Activated CD4-positive, alpha-beta memory T cell treated with anti-CD3 and anti-CD28 coated beads, Interleukin-2, amount 10 ng/mL, durations not matched to agents 7 days and 5 days (primary cell): ENCODE measurements around the gene IRF2. TPM values are rescaled to one million over a fixed set of nuclear protein-coding genes. Genes with fewer than 3 reads are reported as not detected.

Source experiments
- CTCF ChIA-PET: fragments of 350-600 bp; sonication (Branson Sonifier 250); formaldehyde crosslinking; loops from one replicate; lab custom pipeline; 2021; ENCODE audit warnings: antibody characterized with exemption, inconsistent platforms; lab: Charles Lee
- POLR2A ChIA-PET: fragments of 350-600 bp; sonication (Branson Sonifier 250); formaldehyde crosslinking; loops from one replicate; lab custom pipeline; 2021; ENCODE audit warnings: antibody characterized with exemption; lab: Charles Lee
- DNase-seq: peaks from one replicate; pipeline ENCODE4 v3.0.0-alpha.2; 2020
- H3K27ac Mint-ChIP-seq: one replicate; pipeline ENCODE4 v1.8.0; 2021; ENCODE audit warnings: mild to moderate bottlenecking, mixed read lengths
- H3K27me3 Mint-ChIP-seq: one replicate; pipeline ENCODE4 v1.8.0; 2021; ENCODE audit warnings: mixed read lengths
- H3K36me3 Mint-ChIP-seq: one replicate; pipeline ENCODE4 v1.8.0; 2021; ENCODE audit warnings: low read depth, mixed read lengths
- H3K4me1 Mint-ChIP-seq: one replicate; pipeline ENCODE4 v1.8.0; 2021; ENCODE audit warnings: mixed read lengths
- H3K4me3 Mint-ChIP-seq: one replicate; pipeline ENCODE4 v1.8.0; 2021; ENCODE audit warnings: mild to moderate bottlenecking, mixed read lengths
- H3K9me3 Mint-ChIP-seq: one replicate; pipeline ENCODE4 v1.8.0; 2021; ENCODE audit warnings: mixed read lengths
- total RNA-seq, 2 experiments: library from RNA; stranded (reverse); gene quantifications; one replicate each; pipeline ENCODE4 v1.2.3, GENCODE V29; 2021

The IRF2 gene
- total RNA-seq, 2 experiments from 2014 or later, result 77.2 to 78.5 TPM

DNA sequence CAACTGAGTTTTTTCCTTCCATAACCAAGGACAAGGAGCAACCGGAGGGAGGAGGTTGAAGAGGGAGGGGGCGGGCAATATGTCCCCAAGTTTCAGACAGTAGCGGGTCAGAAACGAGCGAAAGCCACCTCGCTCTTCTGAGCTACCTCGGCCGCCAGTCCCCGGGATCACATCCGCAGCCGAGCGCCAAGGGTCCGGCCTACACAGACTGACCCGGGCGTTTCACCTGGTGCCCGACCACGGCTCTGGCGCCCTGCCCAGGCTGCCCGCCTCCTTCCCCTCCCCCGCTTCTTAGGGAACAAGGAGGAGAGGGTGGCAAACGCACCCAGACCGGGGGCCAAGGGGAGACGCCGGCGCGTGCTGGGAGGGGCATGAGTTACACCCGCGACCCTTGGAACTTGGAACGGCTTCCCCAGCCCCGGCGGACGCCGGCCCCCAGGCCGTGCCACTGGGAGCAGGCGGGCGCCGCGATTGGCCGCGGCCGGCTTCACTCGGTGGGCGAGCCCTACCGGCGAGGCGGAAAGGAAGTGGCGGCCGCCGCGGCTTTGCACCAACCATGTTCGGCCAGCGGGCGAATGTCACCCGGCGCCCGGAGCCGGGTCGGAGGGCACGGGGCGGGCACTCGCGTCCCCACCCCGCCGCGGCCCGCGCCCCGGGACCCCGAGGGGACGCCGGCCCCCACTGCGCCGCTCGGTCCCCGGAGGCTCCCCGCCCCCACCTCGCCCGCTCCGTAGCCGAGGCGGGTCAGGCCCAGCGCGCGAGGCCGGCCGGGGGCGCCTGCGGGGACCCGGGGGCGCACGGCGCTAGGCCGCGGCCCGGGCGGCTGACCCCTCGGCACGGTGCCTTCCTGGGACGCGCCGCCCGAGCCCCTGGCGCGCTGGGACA is 1.5 kb downstream of the IRF2 start:
- Mint-ChIP-seq H3K4me1 (peaks cover 54% of the 10 kb centered on the region), H3K4me3 (peak overlapping the region; percentile 86), H3K27ac (peak overlapping the region; percentile 89), H3K36me3 (peaks cover 58% of the 10 kb centered on the region), H3K27me3 (no peaks in the 10 kb centered on the region), H3K9me3 (no peaks in the 10 kb centered on the region)
- ChIA-PET POLR2A (interaction anchor here (0.7 to 5.0 kb wide), 14 partner anchors 13 to 261 kb away, joined by 3 to 193 read pairs (median 6); partner anchors contain the start of genes CASP3, CENPU and PRIMPOL), CTCF (interaction anchor here (0.7 to 1.0 kb wide), 2 partner anchors 34 to 56 kb away, joined by 3 to 4 read pairs; no protein-coding TSS in a partner anchor)
- DNase-seq, result peak; percentile 70

DNA sequence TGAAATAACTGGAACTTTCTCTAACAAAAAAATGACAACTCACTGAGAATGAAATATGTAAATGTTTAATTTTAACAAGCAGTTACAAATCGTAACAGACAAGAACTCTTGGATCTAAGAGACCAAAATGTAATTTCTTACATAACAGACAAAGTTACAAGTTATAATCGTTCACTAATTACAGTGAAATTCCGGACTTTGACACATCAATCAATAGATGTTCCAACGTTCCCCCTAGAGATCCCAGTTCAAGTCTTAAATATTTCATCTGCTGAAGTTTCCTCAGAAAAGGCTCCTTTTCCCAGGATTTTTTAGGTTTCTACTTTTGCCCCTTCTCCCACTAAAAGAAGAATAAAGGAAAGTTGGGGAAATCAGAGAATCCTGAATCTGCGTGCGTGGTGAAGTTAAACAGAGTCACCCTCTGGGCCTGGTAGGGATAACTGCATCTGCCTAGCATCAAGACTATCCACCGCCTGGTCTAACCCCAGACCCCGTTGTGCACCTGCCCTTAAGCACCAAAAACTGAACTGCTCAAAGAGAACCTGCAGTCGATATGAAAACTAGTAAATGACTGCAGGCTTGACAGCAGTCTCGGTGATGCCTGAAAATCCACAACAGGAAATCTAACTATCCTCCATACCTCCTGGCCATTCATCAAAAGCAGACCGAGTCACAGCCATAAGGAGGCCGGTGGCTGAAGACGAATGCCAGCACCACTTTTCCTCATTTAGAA is 2.3 kb downstream of the IRF2 start:
- DNase-seq, result peak; percentile 30
- Mint-ChIP-seq H3K9me3 (no peaks in the 10 kb centered on the region), H3K4me1 (peaks cover 54% of the 10 kb centered on the region), H3K27me3 (no peaks in the 10 kb centered on the region), H3K4me3 (peak overlapping the region; percentile 86), H3K27ac (peak overlapping the region; percentile 89), H3K36me3 (peaks cover 60% of the 10 kb centered on the region)
- ChIA-PET CTCF (interaction anchor here (0.7 to 1.0 kb wide), 2 partner anchors 35 to 55 kb away, joined by 3 to 4 read pairs; no protein-coding TSS in a partner anchor), POLR2A (interaction anchor here (0.7 to 1.2 kb wide), 9 partner anchors 12 to 262 kb away, joined by 3 to 7 read pairs (median 4); partner anchors contain the start of gene CENPU)

DNA sequence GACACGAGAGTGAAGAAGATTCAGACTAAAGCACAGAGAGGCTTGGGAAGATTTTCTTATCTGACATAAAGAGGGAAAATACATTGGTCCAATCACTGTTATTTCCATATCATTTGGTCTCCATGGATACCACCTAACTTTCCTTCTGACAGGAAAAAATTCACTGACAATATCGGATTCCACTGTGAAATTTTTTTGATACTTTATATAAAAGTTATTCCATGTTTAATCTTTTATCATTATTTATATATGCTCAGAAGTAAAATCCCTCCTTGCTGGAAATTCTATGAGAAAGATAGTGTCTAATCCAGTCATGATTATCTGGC is 3.6 kb downstream of the IRF2 start:
- DNase-seq, result no peak
- Mint-ChIP-seq H3K27me3 (no peaks in the 10 kb centered on the region), H3K4me3 (no peak overlapping the region), H3K4me1 (peaks cover 49% of the 10 kb centered on the region), H3K9me3 (no peaks in the 10 kb centered on the region), H3K27ac (no peak overlapping the region), H3K36me3 (peaks cover 58% of the 10 kb centered on the region)
- POLR2A ChIA-PET, result no interaction called here
- CTCF ChIA-PET, result no interaction called here

- H3K9me3 Mint-ChIP-seq, result no peaks in the 10 kb centered on the region
- no peaks in the 10 kb centered on the region for H3K27me3 Mint-ChIP-seq
- ChIA-PET CTCF (no interaction called here), POLR2A (interaction anchor here (1.5 kb wide), 1 partner anchor 8 kb away, joined by 6 read pairs; the partner anchor contains the start of gene IRF2)
- H3K4me3 Mint-ChIP-seq, result no peak overlapping the region
- DNase-seq, result no peak
- peaks cover 58% of the 10 kb centered on the region for H3K36me3 Mint-ChIP-seq
- no peak overlapping the region for H3K27ac Mint-ChIP-seq
- peaks cover 48% of the 10 kb centered on the region for H3K4me1 Mint-ChIP-seq
Measured at GRCh38 chr4:184466634-184467033, 7.7 kb downstream of the IRF2 start.

GRCh38 chr4:184464759-184465454 is 9.4 kb downstream of the IRF2 start:
- Mint-ChIP-seq H3K4me1 (peaks cover 51% of the 10 kb centered on the region), H3K27me3 (no peaks in the 10 kb centered on the region), H3K4me3 (no peak overlapping the region), H3K27ac (no peak overlapping the region), H3K36me3 (peaks cover 54% of the 10 kb centered on the region), H3K9me3 (no peaks in the 10 kb centered on the region)
- DNase-seq, result no peak
- ChIA-PET POLR2A (interaction anchor here (1.5 kb wide), 1 partner anchor 10 kb away, joined by 6 read pairs; the partner anchor contains the start of gene IRF2), CTCF (no interaction called here)

GRCh38 chr4:184463856-184464255 is 10.5 kb downstream of the IRF2 start:
- ChIA-PET CTCF (no interaction called here), POLR2A (no interaction called here)
- DNase-seq, result no peak
- Mint-ChIP-seq H3K27me3 (no peaks in the 10 kb centered on the region), H3K27ac (no peak overlapping the region), H3K36me3 (peaks cover 53% of the 10 kb centered on the region), H3K4me3 (no peak overlapping the region), H3K9me3 (no peaks in the 10 kb centered on the region), H3K4me1 (peaks cover 54% of the 10 kb centered on the region)

- H3K4me3 Mint-ChIP-seq, result no peak overlapping the region
- CTCF ChIA-PET, result no interaction called here
- H3K4me1 Mint-ChIP-seq, result peaks cover 58% of the 10 kb centered on the region
- H3K27me3 Mint-ChIP-seq, result no peaks in the 10 kb centered on the region
- no peak for DNase-seq
- H3K9me3 Mint-ChIP-seq, result no peaks in the 10 kb centered on the region
- POLR2A ChIA-PET, result interaction anchor here (1.4 to 1.7 kb wide), 2 partner anchors 10 to 11 kb away, joined by 4 to 5 read pairs; partner anchors contain the start of gene IRF2
- no peak overlapping the region for H3K27ac Mint-ChIP-seq
- H3K36me3 Mint-ChIP-seq, result peaks cover 55% of the 10 kb centered on the region
Measured at GRCh38 chr4:184463158-184463557, 11.2 kb downstream of the IRF2 start.

GRCh38 chr4:184462724-184463123 is 11.6 kb downstream of the IRF2 start:
- Mint-ChIP-seq H3K36me3 (peaks cover 55% of the 10 kb centered on the region), H3K27ac (no peak overlapping the region), H3K27me3 (no peaks in the 10 kb centered on the region), H3K9me3 (no peaks in the 10 kb centered on the region), H3K4me3 (no peak overlapping the region), H3K4me1 (peaks cover 60% of the 10 kb centered on the region)
- no peak for DNase-seq
- ChIA-PET POLR2A (interaction anchor here (0.8 to 1.7 kb wide), 3 partner anchors 9 to 46 kb away, joined by 3 to 5 read pairs (median 4); partner anchors contain the start of gene IRF2), CTCF (interaction anchor here (1.0 to 1.3 kb wide), 2 partner anchors 182 to 199 kb away, joined by 3 read pairs; no protein-coding TSS in a partner anchor)

- Mint-ChIP-seq H3K4me1 (peaks cover 57% of the 10 kb centered on the region), H3K27me3 (no peaks in the 10 kb centered on the region), H3K27ac (no peak overlapping the region), H3K9me3 (no peaks in the 10 kb centered on the region), H3K36me3 (peaks cover 53% of the 10 kb centered on the region), H3K4me3 (no peak overlapping the region)
- DNase-seq, result no peak
- POLR2A ChIA-PET, result interaction anchor here (0.8 to 1.7 kb wide), 3 partner anchors 9 to 45 kb away, joined by 3 to 5 read pairs (median 4); partner anchors contain the start of gene IRF2
- CTCF ChIA-PET, result interaction anchor here (1.0 to 1.3 kb wide), 3 partner anchors 152 to 198 kb away, joined by 3 read pairs; no protein-coding TSS in a partner anchor
Measured at GRCh38 chr4:184461711-184462441, 12.5 kb downstream of the IRF2 start.

- CTCF ChIA-PET, result interaction anchor here (1.9 kb wide), 1 partner anchor 150 kb away, joined by 5 read pairs; no protein-coding TSS in a partner anchor
- Mint-ChIP-seq H3K4me3 (no peak overlapping the region), H3K27me3 (no peaks in the 10 kb centered on the region), H3K9me3 (no peaks in the 10 kb centered on the region), H3K27ac (no peak overlapping the region), H3K4me1 (peaks cover 57% of the 10 kb centered on the region), H3K36me3 (peaks cover 55% of the 10 kb centered on the region)
- no peak for DNase-seq
- POLR2A ChIA-PET, result interaction anchor here (1.1 to 2.1 kb wide), 3 partner anchors 9 to 77 kb away, joined by 3 to 14 read pairs (median 4); partner anchors contain the start of gene IRF2
Measured at GRCh38 chr4:184460499-184461285, 13.7 kb downstream of the IRF2 start.

DNA sequence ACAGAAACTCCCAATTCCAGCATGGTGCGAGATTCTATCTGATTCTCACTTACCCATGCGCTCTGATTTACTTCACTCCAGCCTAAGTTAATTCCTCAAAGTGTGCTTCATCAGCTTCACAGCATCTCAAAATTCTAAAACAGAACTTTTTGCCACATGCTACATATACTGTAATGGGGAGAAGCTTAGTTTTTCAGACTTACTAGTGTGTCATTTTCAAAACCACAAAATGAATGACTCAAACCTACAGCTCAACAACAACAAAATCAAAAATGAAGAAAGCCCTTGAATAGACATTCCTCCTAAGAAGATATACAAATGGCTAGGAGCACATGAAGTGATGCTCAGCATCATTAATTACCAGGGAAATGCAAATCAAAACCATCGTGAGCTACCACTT is 14.9 kb downstream of the IRF2 start:
- no peak overlapping the region for H3K4me3 Mint-ChIP-seq
- POLR2A ChIA-PET, result interaction anchor here (0.8 to 2.1 kb wide), 8 partner anchors 13 to 194 kb away, joined by 3 to 14 read pairs (median 4); partner anchors contain the start of gene IRF2
- H3K27ac Mint-ChIP-seq, result peak overlapping the region; percentile 40
- H3K9me3 Mint-ChIP-seq, result no peaks in the 10 kb centered on the region
- CTCF ChIA-PET, result interaction anchor here (0.6 to 1.9 kb wide), 4 partner anchors 47 to 195 kb away, joined by 3 to 6 read pairs (median 4); no protein-coding TSS in a partner anchor
- no peaks in the 10 kb centered on the region for H3K27me3 Mint-ChIP-seq
- peaks cover 43% of the 10 kb centered on the region for H3K36me3 Mint-ChIP-seq
- no peak for DNase-seq
- peaks cover 62% of the 10 kb centered on the region for H3K4me1 Mint-ChIP-seq
